ENCODE measurements around the gene TCAIM.
A peak's percentile ranks its signal among the peaks of the same experiment; 100 is the strongest.
"Not testable (repeated sequence)": the region's sequence is repeated elsewhere in the genome, so short reads cannot be mapped to it uniquely, and the experiment has no call there.

Gene TCAIM

GRCh38 chr3:44412365-44412764 lies 73.8 kb downstream of the TCAIM start:
- no peak for DNase-seq (ENCODE audit: extremely low read depth, low read depth)
- no peak overlapping the region for H3K4me3 ChIP-seq (replicated peaks; ENCODE audit: low read depth, low read length)
- TF ChIP-seq, protein P1, sequence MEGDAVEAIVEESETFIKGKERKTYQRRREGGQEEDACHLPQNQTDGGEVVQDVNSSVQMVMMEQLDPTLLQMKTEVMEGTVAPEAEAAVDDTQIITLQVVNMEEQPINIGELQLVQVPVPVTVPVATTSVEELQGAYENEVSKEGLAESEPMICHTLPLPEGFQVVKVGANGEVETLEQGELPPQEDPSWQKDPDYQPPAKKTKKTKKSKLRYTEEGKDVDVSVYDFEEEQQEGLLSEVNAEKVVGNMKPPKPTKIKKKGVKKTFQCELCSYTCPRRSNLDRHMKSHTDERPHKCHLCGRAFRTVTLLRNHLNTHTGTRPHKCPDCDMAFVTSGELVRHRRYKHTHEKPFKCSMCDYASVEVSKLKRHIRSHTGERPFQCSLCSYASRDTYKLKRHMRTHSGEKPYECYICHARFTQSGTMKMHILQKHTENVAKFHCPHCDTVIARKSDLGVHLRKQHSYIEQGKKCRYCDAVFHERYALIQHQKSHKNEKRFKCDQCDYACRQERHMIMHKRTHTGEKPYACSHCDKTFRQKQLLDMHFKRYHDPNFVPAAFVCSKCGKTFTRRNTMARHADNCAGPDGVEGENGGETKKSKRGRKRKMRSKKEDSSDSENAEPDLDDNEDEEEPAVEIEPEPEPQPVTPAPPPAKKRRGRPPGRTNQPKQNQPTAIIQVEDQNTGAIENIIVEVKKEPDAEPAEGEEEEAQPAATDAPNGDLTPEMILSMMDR (IDR thresholded peaks at IDR 0.05; ENCODE audit: low read depth, low read length, missing control alignments): no peak

GRCh38 chr3:44414517-44415090 lies 76.0 kb downstream of the TCAIM start:
- no peak for DNase-seq (ENCODE audit: extremely low read depth, low read depth)
- TF ChIP-seq, protein P1 (IDR thresholded peaks at IDR 0.05; ENCODE audit: low read depth, low read length, missing control alignments): no peak
- no peak overlapping the region for H3K4me3 ChIP-seq (replicated peaks; ENCODE audit: low read depth, low read length)

DNA sequence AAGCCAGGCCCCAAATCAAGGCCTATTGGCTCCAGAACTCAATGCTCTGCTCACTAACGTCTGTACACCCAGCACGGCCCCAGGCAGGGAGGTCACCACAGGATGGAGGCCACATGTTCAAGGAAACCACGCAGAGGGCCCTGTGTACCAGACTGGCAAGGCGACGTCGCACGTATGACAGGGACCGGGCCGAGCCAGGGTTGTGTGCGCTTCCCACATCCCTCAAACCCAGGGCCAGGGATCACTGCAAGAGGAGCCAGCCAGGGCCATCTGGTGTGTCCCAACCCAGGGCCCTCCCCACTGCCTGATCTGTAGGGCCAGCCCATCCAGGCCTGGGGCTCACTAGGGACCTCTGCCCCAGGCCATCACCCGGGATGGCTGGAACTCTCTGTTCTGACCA lies 76.9 kb downstream of the TCAIM start:
- no peak for DNase-seq (ENCODE audit: extremely low read depth, low read depth)
- TF ChIP-seq, protein P1 (IDR thresholded peaks at IDR 0.05; ENCODE audit: low read depth, low read length, missing control alignments): no peak
- no peak overlapping the region for H3K4me3 ChIP-seq (replicated peaks; ENCODE audit: low read depth, low read length)

DNA sequence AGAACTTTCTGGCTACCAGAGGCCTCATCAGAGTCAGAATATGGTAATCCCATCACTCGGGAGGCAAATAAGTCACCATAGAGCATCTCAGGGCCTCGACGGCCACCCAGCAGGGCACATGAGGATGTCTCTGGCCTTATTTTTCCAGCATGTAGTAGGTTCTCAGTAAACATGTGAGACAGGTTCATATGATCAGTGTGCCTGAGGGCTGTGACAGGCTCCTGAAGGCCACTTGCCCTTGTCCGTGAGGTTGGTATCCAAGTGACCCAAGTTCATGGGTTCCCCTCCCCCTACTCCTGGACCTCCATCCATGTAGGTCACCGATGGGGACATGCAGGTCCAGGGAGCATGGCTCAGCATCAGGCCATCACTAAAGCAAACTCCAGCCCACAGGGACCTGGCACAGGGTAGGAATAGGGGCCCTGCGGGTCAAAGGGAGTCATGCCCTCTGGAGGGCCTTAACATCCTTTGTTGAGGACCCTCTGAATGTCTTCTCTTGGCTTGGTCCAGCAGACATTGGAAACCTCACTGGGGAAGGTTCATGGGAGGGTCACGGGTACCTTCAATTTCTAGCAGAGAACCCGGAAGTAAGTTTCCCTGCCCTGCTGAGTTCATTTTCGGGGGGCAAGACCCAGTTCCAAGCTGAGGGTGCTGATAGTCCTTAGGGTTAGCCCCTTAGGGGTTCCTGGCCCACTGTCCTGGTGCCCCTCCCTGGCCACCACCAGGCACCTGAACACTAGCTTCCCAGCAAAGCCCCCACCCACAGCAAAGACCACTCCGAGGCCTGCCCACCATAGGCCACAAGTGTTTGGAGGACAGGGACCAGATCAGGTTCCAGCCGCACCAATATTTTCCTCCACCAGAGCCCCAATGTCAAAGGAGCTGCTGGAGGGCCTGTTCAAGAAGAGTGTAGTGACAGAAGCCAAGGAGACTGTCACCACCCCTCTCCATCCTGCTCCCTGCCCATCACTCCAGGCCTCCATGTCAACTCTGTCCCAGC lies 77.8 kb downstream of the TCAIM start:
- no peak for DNase-seq (ENCODE audit: extremely low read depth, low read depth)
- TF ChIP-seq, protein P1 (IDR thresholded peaks at IDR 0.05; ENCODE audit: low read depth, low read length, missing control alignments): no peak
- H3K4me3 ChIP-seq (replicated peaks; ENCODE audit: low read depth, low read length): no peak overlapping the region

- not testable (repeated sequence) for H3K4me3 ChIP-seq (replicated peaks; ENCODE audit: low read depth, low read length); DNase-seq (ENCODE audit: extremely low read depth, low read depth)
Observed at GRCh38 chr3:44418118-44418517, 79.6 kb downstream of the TCAIM start.

GRCh38 chr3:44418549-44418948 lies 80.0 kb downstream of the TCAIM start:
- TF ChIP-seq, protein P1 (IDR thresholded peaks at IDR 0.05; ENCODE audit: low read depth, low read length, missing control alignments): peak; percentile 37
- no peak overlapping the region for H3K4me3 ChIP-seq (replicated peaks; ENCODE audit: low read depth, low read length)
- no peak for DNase-seq (ENCODE audit: extremely low read depth, low read depth)
